Fibroblast of pulmonary artery (primary cell): ENCODE data around the gene MTRF1L.
"Not testable (repeated sequence)": the region's sequence is repeated elsewhere in the genome, so short reads cannot be mapped to it uniquely, and the experiment has no call there.

Source experiments
- DNase-seq: peaks from one replicate; pipeline ENCODE4 v3.0.0-alpha.2; 2010; ENCODE audit warnings: low read depth
- H3K4me3 ChIP-seq: replicated peaks from 2 replicates; pipeline ENCODE4 v1.5.1; 2011; ENCODE audit warnings: low read depth, mild to moderate bottlenecking, control low read depth, low read length, moderate library complexity
- CTCF ChIP-seq: IDR thresholded peaks from 2 replicates; pipeline ENCODE4 v1.5.1; 2011; ENCODE audit warnings: mild to moderate bottlenecking, control low read depth, low read length, inconsistent platforms; ENCODE audit errors: missing control alignments

MTRF1L gene

GRCh38 chr6:152973916-152974315 is 28.6 kb downstream of the MTRF1L start:
- no peak for TF ChIP-seq CTCF
- no peak for DNase-seq
- no peak overlapping the region for H3K4me3 ChIP-seq

- DNase-seq, result no peak
- no peak for TF ChIP-seq CTCF
- H3K4me3 ChIP-seq, result no peak overlapping the region
Observed at GRCh38 chr6:152969688-152970418, 32.7 kb downstream of the MTRF1L start.

GRCh38 chr6:152966168-152966894 is 36.2 kb downstream of the MTRF1L start:
- H3K4me3 ChIP-seq, DNase-seq: not testable (repeated sequence)

- no peak for TF ChIP-seq CTCF
- no peak overlapping the region for H3K4me3 ChIP-seq
- no peak for DNase-seq
Observed at GRCh38 chr6:152959333-152959732, 43.2 kb downstream of the MTRF1L start.

- no peak for DNase-seq
- TF ChIP-seq CTCF, result no peak
- H3K4me3 ChIP-seq, result no peak overlapping the region
Observed at GRCh38 chr6:152957796-152958195, 44.7 kb downstream of the MTRF1L start.

- H3K4me3 ChIP-seq, result no peak overlapping the region
- no peak for TF ChIP-seq CTCF
- no peak for DNase-seq
Observed at GRCh38 chr6:152954443-152954842, 48.1 kb downstream of the MTRF1L start.

GRCh38 chr6:152952866-152953509 is 49.5 kb downstream of the MTRF1L start:
- peak; percentile 68 for DNase-seq
- TF ChIP-seq CTCF, result peak; percentile 67
- H3K4me3 ChIP-seq, result no peak overlapping the region
